ENCODE measurements around the gene EGLN1.
A peak's percentile ranks its signal among the peaks of the same experiment; 100 is the strongest.
"Not testable (repeated sequence)": the region's sequence is repeated elsewhere in the genome, so short reads cannot be mapped to it uniquely, and the experiment has no call there.

The EGLN1 gene

GRCh38 chr1:231357187-231357772 lies 64.8 kb downstream of the EGLN1 start:
- DNase-seq, result no peak

GRCh38 chr1:231355171-231355570 lies 66.9 kb downstream of the EGLN1 start:
- DNase-seq, result no peak

GRCh38 chr1:231354330-231355020 lies 67.6 kb downstream of the EGLN1 start:
- no peak for DNase-seq

- DNase-seq, result no peak
Measured at GRCh38 chr1:231353086-231353485, 69.0 kb downstream of the EGLN1 start.

GRCh38 chr1:231351816-231352215 lies 70.3 kb downstream of the EGLN1 start:
- DNase-seq, result no peak

- not testable (repeated sequence) for DNase-seq
Measured at GRCh38 chr1:231348856-231349255, 73.2 kb downstream of the EGLN1 start.

GRCh38 chr1:231348442-231348841 lies 73.6 kb downstream of the EGLN1 start:
- DNase-seq, result no peak

- no peak for DNase-seq
Measured at GRCh38 chr1:231347961-231348360, 74.1 kb downstream of the EGLN1 start.

- no peak for DNase-seq
Measured at GRCh38 chr1:231340328-231341013, 81.6 kb downstream of the EGLN1 start.

- DNase-seq, result peak; percentile 48
Measured at GRCh38 chr1:231338270-231339128, 83.6 kb downstream of the EGLN1 start, which contains the start of gene SPRTN. Gene SPRTN, plus strand, starts transcription at chr1:231338293. Its CDS starts 91 bp downstream, at chr1:231338384.

- DNase-seq, result peak; percentile 99
Measured at GRCh38 chr1:231337472-231338269, 84.4 kb downstream of the EGLN1 start, which contains the start of gene EXOC8. Gene EXOC8, minus strand, starts transcription at chr1:231337852. Its CDS starts 107 bp downstream, at chr1:231337745.

GRCh38 chr1:231337043-231337471 lies 85.0 kb downstream of the EGLN1 start:
- DNase-seq, result no peak

GRCh38 chr1:231335663-231336602 lies 86.2 kb downstream of the EGLN1 start:
- no peak for DNase-seq

- no peak for DNase-seq
Measured at GRCh38 chr1:231334952-231335351, 87.1 kb downstream of the EGLN1 start.

- DNase-seq, result no peak
Measured at GRCh38 chr1:231334079-231334666, 87.9 kb downstream of the EGLN1 start.

- no peak for DNase-seq
Measured at GRCh38 chr1:231332761-231333160, 89.3 kb downstream of the EGLN1 start.

GRCh38 chr1:231329483-231329882 lies 92.6 kb downstream of the EGLN1 start:
- no peak for DNase-seq

GRCh38 chr1:231327617-231328016 lies 94.5 kb downstream of the EGLN1 start:
- DNase-seq, result no peak

- no peak for DNase-seq
Measured at GRCh38 chr1:231326248-231326647, 95.8 kb downstream of the EGLN1 start.

GRCh38 chr1:231324660-231325059 lies 97.4 kb downstream of the EGLN1 start:
- no peak for DNase-seq
